Stomach smooth muscle (tissue), 2 donors: ENCODE results near the gene NKX6-2.

Source experiments
- H3K27ac ChIP-seq: one replicate; pipeline ENCODE4 v1.7.0; 2013; ENCODE audit warnings: mild to moderate bottlenecking, low read length, inconsistent platforms
- H3K27me3 ChIP-seq, 2 donors: one replicate each; pipeline ENCODE4 v1.7.0; 2013; ENCODE audit warnings: low read length in 2 of 2; ENCODE audit not compliant: insufficient read depth in 2 of 2, control insufficient read depth in 1 of 2
- H3K36me3 ChIP-seq, 2 donors: one replicate each; pipeline ENCODE4 v1.7.0; 2013; ENCODE audit warnings: low read length in 2 of 2; ENCODE audit not compliant: control insufficient read depth in 2 of 2, insufficient read depth in 2 of 2
- H3K4me1 ChIP-seq: one replicate; pipeline ENCODE4 v1.7.0; 2013; ENCODE audit warnings: low read length; ENCODE audit not compliant: control insufficient read depth, insufficient read depth
- H3K4me3 ChIP-seq, 2 donors: one replicate each; pipeline ENCODE4 v1.7.0; 2013; ENCODE audit warnings: low read length in 2 of 2
- H3K9ac ChIP-seq, 2 donors: one replicate each; pipeline ENCODE4 v1.7.0; 2013; ENCODE audit warnings: low read length in 2 of 2, mild to moderate bottlenecking in 1 of 2
- H3K9me3 ChIP-seq, 2 donors: one replicate each; pipeline ENCODE4 v1.7.0; 2013; ENCODE audit warnings: low read length in 2 of 2; ENCODE audit not compliant: control insufficient read depth in 2 of 2
- donor health status: healthy.
- donor health status: Pancreatic carcinoma.

NKX6-2 gene

GRCh38 chr10:132785723-132786475 is at the start of gene NKX6-2:
NKX6-2 (minus strand) TSS chr10:132786147; CDS start chr10:132785948, 199 bp downstream.
- Histone ChIP-seq H3K36me3 (peaks cover 5 to 17% of the 10 kb centered on the region in 2 donors), H3K9ac (no peak within 1 kb of the TSS), H3K27ac (no peak within 1 kb of the TSS), H3K4me1 (peaks cover 19% of the 10 kb centered on the region), H3K27me3 (peaks cover 7 to 60% of the 10 kb centered on the region in 2 donors), H3K9me3 (peaks cover 0 to 8% of the 10 kb centered on the region in 2 donors), H3K4me3 (peak within 1 kb of the TSS in 1 of 2 donors; percentile 47)

GRCh38 chr10:132834891-132835847 is 49.2 kb upstream of the NKX6-2 start:
- Histone ChIP-seq H3K27ac (no peak overlapping the region), H3K4me3 (no peak overlapping the region), H3K9ac (no peak overlapping the region), H3K36me3 (no peaks in the 10 kb centered on the region), H3K9me3 (no peaks in the 10 kb centered on the region), H3K27me3 (peaks cover 26 to 34% of the 10 kb centered on the region in 2 donors), H3K4me1 (no peaks in the 10 kb centered on the region)

- Histone ChIP-seq H3K4me1 (no peaks in the 10 kb centered on the region), H3K27me3 (peaks cover 26 to 34% of the 10 kb centered on the region in 2 donors), H3K4me3 (no peak overlapping the region)
Observed at GRCh38 chr10:132834311-132834761, 48.4 kb upstream of the NKX6-2 start.

GRCh38 chr10:132833421-132834111 is 47.6 kb upstream of the NKX6-2 start:
- H3K4me3 ChIP-seq: no peak overlapping the region
- peaks cover 22 to 38% of the 10 kb centered on the region in 2 donors for H3K27me3 ChIP-seq
- H3K9ac ChIP-seq: no peak overlapping the region
- no peaks in the 10 kb centered on the region for H3K9me3 ChIP-seq
- no peak overlapping the region for H3K27ac ChIP-seq
- H3K36me3 ChIP-seq: no peaks in the 10 kb centered on the region
- H3K4me1 ChIP-seq: no peaks in the 10 kb centered on the region

More at GRCh38 chr10:132834311-132834761, 48.4 kb upstream of the NKX6-2 start:
- Histone ChIP-seq H3K9me3 (no peaks in the 10 kb centered on the region), H3K9ac (no peak overlapping the region), H3K27ac (no peak overlapping the region), H3K36me3 (no peaks in the 10 kb centered on the region)

GRCh38 chr10:132832186-132832969 is 46.4 kb upstream of the NKX6-2 start:
- no peaks in the 10 kb centered on the region for H3K4me1 ChIP-seq
- H3K9ac ChIP-seq: no peak overlapping the region
- H3K27me3 ChIP-seq: peaks cover 21 to 40% of the 10 kb centered on the region in 2 donors
- H3K27ac ChIP-seq: no peak overlapping the region
- H3K36me3 ChIP-seq: no peaks in the 10 kb centered on the region
- H3K4me3 ChIP-seq: no peak overlapping the region
- H3K9me3 ChIP-seq: no peaks in the 10 kb centered on the region

GRCh38 chr10:132829403-132829802 is 43.5 kb upstream of the NKX6-2 start:
- Histone ChIP-seq H3K9ac (no peak overlapping the region), H3K36me3 (no peaks in the 10 kb centered on the region), H3K27me3 (peaks cover 15 to 21% of the 10 kb centered on the region in 2 donors), H3K4me1 (no peaks in the 10 kb centered on the region), H3K4me3 (no peak overlapping the region), H3K27ac (no peak overlapping the region), H3K9me3 (no peaks in the 10 kb centered on the region)

GRCh38 chr10:132828681-132829080 is 42.7 kb upstream of the NKX6-2 start:
- Histone ChIP-seq H3K4me3 (no peak overlapping the region), H3K9ac (no peak overlapping the region), H3K9me3 (no peaks in the 10 kb centered on the region)

GRCh38 chr10:132827861-132828539 is 42.1 kb upstream of the NKX6-2 start:
- H3K36me3 ChIP-seq: no peaks in the 10 kb centered on the region
- no peak overlapping the region for H3K4me3 ChIP-seq
- H3K9ac ChIP-seq: no peak overlapping the region
- H3K4me1 ChIP-seq: no peaks in the 10 kb centered on the region
- H3K9me3 ChIP-seq: no peaks in the 10 kb centered on the region
- H3K27ac ChIP-seq: no peak overlapping the region
- H3K27me3 ChIP-seq: peaks cover 6 to 9% of the 10 kb centered on the region in 2 donors

More at GRCh38 chr10:132828681-132829080, 42.7 kb upstream of the NKX6-2 start:
- no peaks in the 10 kb centered on the region for H3K4me1 ChIP-seq
- H3K36me3 ChIP-seq: no peaks in the 10 kb centered on the region
- H3K27me3 ChIP-seq: peaks cover 11 to 14% of the 10 kb centered on the region in 2 donors
- H3K27ac ChIP-seq: no peak overlapping the region

GRCh38 chr10:132827423-132827789 is 41.5 kb upstream of the NKX6-2 start:
- Histone ChIP-seq H3K4me3 (no peak overlapping the region), H3K36me3 (no peaks in the 10 kb centered on the region), H3K4me1 (no peaks in the 10 kb centered on the region), H3K9me3 (no peaks in the 10 kb centered on the region), H3K27me3 (peaks cover 6 to 9% of the 10 kb centered on the region in 2 donors), H3K27ac (no peak overlapping the region), H3K9ac (no peak overlapping the region)
